Measurements from ENCODE around the gene SLC28A2. TPM values are rescaled to one million over a fixed set of nuclear protein-coding genes. Genes with fewer than 3 reads are reported as not detected.

Gene SLC28A2
- total and polyA plus RNA-seq, 9 of the 15 experiments (the other 6 are each of a cell fraction or from before 2014, with no cell fraction given): 0.03 to 0.04 TPM; not detected in 7

DNA sequence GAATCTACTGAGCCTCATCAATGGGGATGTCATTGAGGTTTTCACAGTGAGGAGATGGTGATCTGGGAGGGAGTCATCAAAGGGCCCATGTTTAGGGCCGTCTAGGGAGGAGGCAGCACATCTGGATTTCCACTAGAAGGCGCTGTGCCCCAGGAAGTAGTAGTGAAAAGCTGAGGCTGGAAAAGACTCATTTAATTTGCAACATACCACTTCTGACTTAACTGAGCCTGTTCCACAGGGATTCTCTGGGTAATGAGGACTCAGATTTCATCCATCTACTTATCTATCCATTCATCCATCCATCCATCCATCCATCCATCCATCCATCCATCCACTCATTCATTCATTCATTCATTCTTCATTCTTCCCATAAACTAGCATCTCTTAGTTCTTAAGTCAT, 46.8 kb upstream of the SLC28A2 start (continued):
- TF ChIP-seq NELFE (IDR thresholded peaks at IDR 0.05; ENCODE audit: insufficient read depth, insufficient read length) (no peak), ARNT (IDR thresholded peaks at IDR 0.05) (0 out of 4 replicates have a peak, but pooled peaks of 1 of the 2 experiments have one; percentile 22), L3MBTL2 (IDR thresholded peaks at IDR 0.05) (0 out of 2 replicates have a peak, but pooled peaks have one; percentile 22), SIN3B (IDR thresholded peaks at IDR 0.05; ENCODE audit: low read depth) (no peak), HOXB6 (CRISPR knock-in tag; IDR thresholded peaks at IDR 0.05; ENCODE audit: borderline replicate concordance) (no peak), NEUROD1 (IDR thresholded peaks at IDR 0.05; ENCODE audit: borderline replicate concordance, low read depth, low read length, partially characterized antibody) (no peak), NR2C2 (CRISPR knock-in tag; IDR thresholded peaks at IDR 0.05) (no peak), NR2C2 (tag; IDR thresholded peaks at IDR 0.05) (no peak), E2F4 (CRISPR knock-in tag; IDR thresholded peaks at IDR 0.05; ENCODE audit: low read depth) (no peak), JUND (IDR thresholded peaks at IDR 0.05; ENCODE audit: borderline replicate concordance, low read depth, low read length) (peak; percentile 50; the same call in 1 of the 2 replicates), JUND (tag; IDR thresholded peaks at IDR 0.05; ENCODE audit: borderline replicate concordance, low read depth, low read length) (no peak; the same call in 2 of the 3 replicates), TAF7 (tag; IDR thresholded peaks at IDR 0.05) (no peak), NCOA1 (IDR thresholded peaks at IDR 0.05; ENCODE audit: low read depth) (no peak), CBX1 (IDR thresholded peaks at IDR 0.05; ENCODE audit: low read depth) (no peak), FIP1L1 (IDR thresholded peaks at IDR 0.05; ENCODE audit: low read depth, low read length, poor library complexity, severe bottlenecking) (no peak), SREBF2 (CRISPR knock-in tag; IDR thresholded peaks at IDR 0.05) (no peak), ETS2 (tag; IDR thresholded peaks at IDR 0.05; ENCODE audit: borderline replicate concordance, poor library complexity, severe bottlenecking) (no peak)
- TF ChIP-seq, protein P1, sequence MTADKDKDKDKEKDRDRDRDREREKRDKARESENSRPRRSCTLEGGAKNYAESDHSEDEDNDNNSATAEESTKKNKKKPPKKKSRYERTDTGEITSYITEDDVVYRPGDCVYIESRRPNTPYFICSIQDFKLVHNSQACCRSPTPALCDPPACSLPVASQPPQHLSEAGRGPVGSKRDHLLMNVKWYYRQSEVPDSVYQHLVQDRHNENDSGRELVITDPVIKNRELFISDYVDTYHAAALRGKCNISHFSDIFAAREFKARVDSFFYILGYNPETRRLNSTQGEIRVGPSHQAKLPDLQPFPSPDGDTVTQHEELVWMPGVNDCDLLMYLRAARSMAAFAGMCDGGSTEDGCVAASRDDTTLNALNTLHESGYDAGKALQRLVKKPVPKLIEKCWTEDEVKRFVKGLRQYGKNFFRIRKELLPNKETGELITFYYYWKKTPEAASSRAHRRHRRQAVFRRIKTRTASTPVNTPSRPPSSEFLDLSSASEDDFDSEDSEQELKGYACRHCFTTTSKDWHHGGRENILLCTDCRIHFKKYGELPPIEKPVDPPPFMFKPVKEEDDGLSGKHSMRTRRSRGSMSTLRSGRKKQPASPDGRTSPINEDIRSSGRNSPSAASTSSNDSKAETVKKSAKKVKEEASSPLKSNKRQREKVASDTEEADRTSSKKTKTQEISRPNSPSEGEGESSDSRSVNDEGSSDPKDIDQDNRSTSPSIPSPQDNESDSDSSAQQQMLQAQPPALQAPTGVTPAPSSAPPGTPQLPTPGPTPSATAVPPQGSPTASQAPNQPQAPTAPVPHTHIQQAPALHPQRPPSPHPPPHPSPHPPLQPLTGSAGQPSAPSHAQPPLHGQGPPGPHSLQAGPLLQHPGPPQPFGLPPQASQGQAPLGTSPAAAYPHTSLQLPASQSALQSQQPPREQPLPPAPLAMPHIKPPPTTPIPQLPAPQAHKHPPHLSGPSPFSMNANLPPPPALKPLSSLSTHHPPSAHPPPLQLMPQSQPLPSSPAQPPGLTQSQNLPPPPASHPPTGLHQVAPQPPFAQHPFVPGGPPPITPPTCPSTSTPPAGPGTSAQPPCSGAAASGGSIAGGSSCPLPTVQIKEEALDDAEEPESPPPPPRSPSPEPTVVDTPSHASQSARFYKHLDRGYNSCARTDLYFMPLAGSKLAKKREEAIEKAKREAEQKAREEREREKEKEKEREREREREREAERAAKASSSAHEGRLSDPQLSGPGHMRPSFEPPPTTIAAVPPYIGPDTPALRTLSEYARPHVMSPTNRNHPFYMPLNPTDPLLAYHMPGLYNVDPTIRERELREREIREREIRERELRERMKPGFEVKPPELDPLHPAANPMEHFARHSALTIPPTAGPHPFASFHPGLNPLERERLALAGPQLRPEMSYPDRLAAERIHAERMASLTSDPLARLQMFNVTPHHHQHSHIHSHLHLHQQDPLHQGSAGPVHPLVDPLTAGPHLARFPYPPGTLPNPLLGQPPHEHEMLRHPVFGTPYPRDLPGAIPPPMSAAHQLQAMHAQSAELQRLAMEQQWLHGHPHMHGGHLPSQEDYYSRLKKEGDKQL (CRISPR knock-in tag; IDR thresholded peaks at IDR 0.05; ENCODE audit: borderline replicate concordance): no peak
- TF ChIP-seq, protein P2, sequence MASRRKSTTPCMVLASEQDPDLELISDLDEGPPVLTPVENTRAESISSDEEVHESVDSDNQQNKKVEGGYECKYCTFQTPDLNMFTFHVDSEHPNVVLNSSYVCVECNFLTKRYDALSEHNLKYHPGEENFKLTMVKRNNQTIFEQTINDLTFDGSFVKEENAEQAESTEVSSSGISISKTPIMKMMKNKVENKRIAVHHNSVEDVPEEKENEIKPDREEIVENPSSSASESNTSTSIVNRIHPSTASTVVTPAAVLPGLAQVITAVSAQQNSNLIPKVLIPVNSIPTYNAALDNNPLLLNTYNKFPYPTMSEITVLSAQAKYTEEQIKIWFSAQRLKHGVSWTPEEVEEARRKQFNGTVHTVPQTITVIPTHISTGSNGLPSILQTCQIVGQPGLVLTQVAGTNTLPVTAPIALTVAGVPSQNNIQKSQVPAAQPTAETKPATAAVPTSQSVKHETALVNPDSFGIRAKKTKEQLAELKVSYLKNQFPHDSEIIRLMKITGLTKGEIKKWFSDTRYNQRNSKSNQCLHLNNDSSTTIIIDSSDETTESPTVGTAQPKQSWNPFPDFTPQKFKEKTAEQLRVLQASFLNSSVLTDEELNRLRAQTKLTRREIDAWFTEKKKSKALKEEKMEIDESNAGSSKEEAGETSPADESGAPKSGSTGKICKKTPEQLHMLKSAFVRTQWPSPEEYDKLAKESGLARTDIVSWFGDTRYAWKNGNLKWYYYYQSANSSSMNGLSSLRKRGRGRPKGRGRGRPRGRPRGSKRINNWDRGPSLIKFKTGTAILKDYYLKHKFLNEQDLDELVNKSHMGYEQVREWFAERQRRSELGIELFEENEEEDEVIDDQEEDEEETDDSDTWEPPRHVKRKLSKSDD (conservative IDR thresholded peaks at IDR 0.05; ENCODE audit: low read length): no peak
